Heart left ventricle (tissue), 16 donors: ENCODE data around the gene ASAP2. TPM values are rescaled to one million over a fixed set of nuclear protein-coding genes. Genes with fewer than 3 reads are reported as not detected.

Experiments
- ATAC-seq, 4 donors: fragments of 200-7000 bp; cut with Tn5 transposase; one replicate each; pipeline ENCODE4 v1.9.1; 2020 to 2022; ENCODE audit warnings: moderate library complexity in 4 of 4, mild to moderate bottlenecking in 3 of 4, moderate number of reproducible peaks in 1 of 4
- DNase-seq, 5 donors: peaks; one replicate each; pipeline ENCODE4 v3.0.0-alpha.2; 2020
- H3K27ac ChIP-seq, 12 donors: fragments of 200-600 bp; sonication (generic) in 4 of 12; one replicate each; pipeline versions ENCODE4 v1.5.0 to v1.8.0; 2016 to 2022; ENCODE audit warnings: mild to moderate bottlenecking in 2 of 12
- H3K27me3 ChIP-seq, 9 donors: fragments of 200-600 bp; sonication (generic) in 2 of 9; one replicate each; pipeline versions ENCODE4 v1.5.1 to v1.8.0; 2016 to 2022; ENCODE audit warnings: mild to moderate bottlenecking in 3 of 9
- H3K36me3 ChIP-seq, 9 donors: fragments of 200-600 bp; sonication (generic) in 2 of 9; one replicate each; pipeline versions ENCODE4 v1.5.0 to v1.8.0; 2018 to 2022; ENCODE audit warnings: mild to moderate bottlenecking in 2 of 9
- H3K4me1 ChIP-seq, 12 donors: fragments of 200-600 bp; sonication (generic) in 4 of 12; one replicate each; pipeline versions ENCODE4 v1.5.0 to v1.8.0; 2016 to 2022; ENCODE audit warnings: mild to moderate bottlenecking in 3 of 12
- H3K4me3 ChIP-seq, 12 donors: fragments of 200-600 bp; sonication (generic) in 4 of 12; one replicate each; pipeline versions ENCODE4 v1.5.0 to v1.8.0; 2017 to 2022; ENCODE audit warnings: mild to moderate bottlenecking in 9 of 12, moderate library complexity in 4 of 12
- H3K9me3 ChIP-seq, 12 donors: fragments of 200-600 bp; sonication (generic) in 4 of 12; one replicate each; pipeline versions ENCODE4 v1.5.0 to v1.8.0; 2016 to 2022; ENCODE audit warnings: mild to moderate bottlenecking in 1 of 12
- POLR2A ChIP-seq, 2 donors: fragments of 450-650 bp; IDR thresholded peaks; one replicate each; pipeline ENCODE4 v1.6.1; 2017; ENCODE audit warnings: antibody characterized with exemption in 2 of 2, mild to moderate bottlenecking in 2 of 2, moderate library complexity in 2 of 2
- WGBS, 4 donors: extraction: QIAGEN DNeasy Blood & Tissue Kit in 2 of 4; methylation state at CpG; one replicate each; pipeline versions ENCODE4 v1.1.5 to v1.1.7; 2013 to 2018; 5-methylcytosine and 5-hydroxymethylcytosine counted together
- intact Hi-C, 10 donors: fragments of 100-400 bp; cut with DNase I; formaldehyde crosslinking; loops; one replicate each; pipeline versions ENCODE4 v1.11.1 to v1.14.2; 2022
- polyA plus RNA-seq, 2 donors: library from polyadenylated mRNA; stranded (reverse); fragments of 200-250 nt; gene quantifications; one replicate each; pipeline ENCODE4 v1.2.3, GENCODE V29; 2013
- total RNA-seq, 9 donors: library from RNA; depleted of rRNA in 2 of 9; stranded (reverse); fragments of >200 nt in 2 of 9; fragmentation: NEBNext Ultra II Directional in 3 of 9; extraction: Animal tissue kit (Norgen Biotek cat#: 25700) in 3 of 9; gene quantifications; one replicate each; pipeline versions ENCODE4 v1.1.0 to v1.2.4, GENCODE V29; 2016 to 2023
- TF ChIP-seq, protein P1 (sequence below), 12 donors: fragments of 200-600 bp; sonication (generic) in 4 of 12; IDR thresholded peaks; one replicate each; pipeline versions ENCODE4 v1.5.0 to v1.8.0; 2018 to 2022; ENCODE audit warnings: antibody characterized with exemption in 12 of 12, mild to moderate bottlenecking in 5 of 12
- donor health status: ischemic (EF 13 %, LVEDD 7.1; RV severe dilation, severe dysfunction).
- donor health status: healthy with polysubstance abuse.
- donor health status: DM: no; HTN: yes; CAD: no.
- donor health status: DM: no; HTN: no; CAD: no.
- donor health status: ischemic (EF 25% LVEDD 6.9; RV normal size, moderate dysfunction).
- donor health status: ischemic (EF 25% LVEDD 5.7; RV mildly dilated, moderate dysfunction).
- donor health status: healthy.
- donor health status: DM: yes; HTN: yes; CAD: no.
- donor health status: ischemic (EF 35%, LVEDD 5.7; RV mildly dilated, moderate dysfunction).
- donor health status: nonischemic (EF 11% LVEDD 7.7; RV severe dilation, severe dysfunction).
- donor health status: DM: yes; HTN: yes; CAD: no.
- donor health status: PGD.
- donor health status: ischemic (EF 29% LVEDD 5.4; RV normal size, mild dysfunction).
- donor health status: nonischemic (EF 23%, LVEDD 6.1; RV moderate dilation, normal function).

Gene ASAP2
- total and polyA plus RNA-seq, 11 donors = 6.7 to 17.0 (median 11.9) TPM

DNA sequence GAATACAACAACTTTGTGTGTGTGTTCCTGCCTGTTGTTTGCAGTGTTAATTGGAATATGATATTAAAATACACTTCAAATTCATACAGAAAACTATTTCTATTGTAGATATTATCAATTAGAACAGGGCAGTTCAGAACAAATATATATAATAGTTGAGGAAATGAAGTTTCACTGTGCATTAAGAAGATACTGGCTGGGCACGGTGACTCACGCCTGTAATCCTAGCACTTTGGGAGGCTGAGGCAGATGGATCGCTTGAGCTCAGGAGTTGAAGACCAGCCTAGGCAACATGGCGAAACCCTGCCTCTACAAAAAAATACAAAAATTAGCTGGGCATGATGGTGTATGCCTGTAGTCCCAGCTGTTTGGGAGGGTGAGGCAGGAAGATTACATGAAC is 79.3 kb downstream of the ASAP2 start:
- DNase-seq (no peak), ATAC-seq (no peak)
- H3K9me3 ChIP-seq = no peaks in the 10 kb centered on the region
- TF ChIP-seq, protein P1, sequence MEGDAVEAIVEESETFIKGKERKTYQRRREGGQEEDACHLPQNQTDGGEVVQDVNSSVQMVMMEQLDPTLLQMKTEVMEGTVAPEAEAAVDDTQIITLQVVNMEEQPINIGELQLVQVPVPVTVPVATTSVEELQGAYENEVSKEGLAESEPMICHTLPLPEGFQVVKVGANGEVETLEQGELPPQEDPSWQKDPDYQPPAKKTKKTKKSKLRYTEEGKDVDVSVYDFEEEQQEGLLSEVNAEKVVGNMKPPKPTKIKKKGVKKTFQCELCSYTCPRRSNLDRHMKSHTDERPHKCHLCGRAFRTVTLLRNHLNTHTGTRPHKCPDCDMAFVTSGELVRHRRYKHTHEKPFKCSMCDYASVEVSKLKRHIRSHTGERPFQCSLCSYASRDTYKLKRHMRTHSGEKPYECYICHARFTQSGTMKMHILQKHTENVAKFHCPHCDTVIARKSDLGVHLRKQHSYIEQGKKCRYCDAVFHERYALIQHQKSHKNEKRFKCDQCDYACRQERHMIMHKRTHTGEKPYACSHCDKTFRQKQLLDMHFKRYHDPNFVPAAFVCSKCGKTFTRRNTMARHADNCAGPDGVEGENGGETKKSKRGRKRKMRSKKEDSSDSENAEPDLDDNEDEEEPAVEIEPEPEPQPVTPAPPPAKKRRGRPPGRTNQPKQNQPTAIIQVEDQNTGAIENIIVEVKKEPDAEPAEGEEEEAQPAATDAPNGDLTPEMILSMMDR (IDR thresholded peaks at IDR 0.05) = no peak
- no peak for TF ChIP-seq POLR2A (IDR thresholded peaks at IDR 0.05)
- H3K27me3 ChIP-seq = no peaks in the 10 kb centered on the region
- WGBS, 4 donors = 94 to 97% (median 96%) methylated on average over 4 of the region's 4 CpGs
- intact Hi-C loops = no loop called here
- H3K4me1 ChIP-seq = peaks cover 0 to 32% (median 15%) of the 10 kb centered on the region in 12 donors
- peaks cover 0 to 12% (median 0%) of the 10 kb centered on the region in 9 donors for H3K36me3 ChIP-seq
- no peak overlapping the region for H3K27ac ChIP-seq
- no peak overlapping the region for H3K4me3 ChIP-seq

DNA sequence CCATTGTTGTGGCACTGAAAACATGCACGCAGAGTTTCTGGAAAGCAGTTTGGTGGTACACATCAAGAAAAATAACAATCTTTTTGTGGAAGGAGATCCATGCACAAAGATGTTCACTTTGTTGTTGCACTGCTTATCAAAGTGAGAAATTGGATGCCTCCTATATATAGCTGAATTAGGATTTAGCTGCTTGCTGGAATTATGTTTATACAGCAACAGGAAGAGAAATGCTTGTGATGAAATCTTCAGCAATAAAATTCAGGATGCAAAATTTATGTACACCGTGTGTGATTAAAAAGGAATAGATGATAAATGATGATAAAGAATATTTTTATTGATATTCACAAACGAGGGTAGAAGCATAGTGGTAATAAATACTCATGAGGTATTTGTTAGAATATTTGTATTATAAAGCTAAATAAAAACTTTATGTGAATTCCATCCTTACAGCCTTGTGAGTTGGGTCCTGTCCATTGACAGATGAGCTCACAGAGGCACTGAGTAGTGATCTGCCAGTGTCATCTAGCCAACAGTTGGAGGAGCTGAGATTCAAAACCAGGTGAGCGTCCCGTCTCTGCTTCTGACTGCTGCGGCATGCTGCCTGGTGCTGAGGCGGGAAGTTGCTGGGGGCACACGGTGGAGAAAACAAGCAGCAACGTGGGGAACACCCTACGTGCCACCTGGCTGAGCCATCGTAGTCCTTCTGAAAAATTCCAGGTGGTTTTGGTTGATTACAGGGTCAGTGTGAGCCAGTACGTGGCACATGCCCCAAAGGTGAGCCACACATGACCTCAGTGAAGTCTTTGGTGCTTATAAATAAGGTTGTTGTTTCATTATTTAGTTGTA is 80.2 kb downstream of the ASAP2 start:
- ATAC-seq (no peak), DNase-seq (no peak)
- H3K4me3 ChIP-seq = no peak overlapping the region
- WGBS, 4 donors = 92 to 93% (median 93%) methylated on average over 12 of the region's 12 CpGs
- no peaks in the 10 kb centered on the region for H3K27me3 ChIP-seq
- H3K9me3 ChIP-seq = no peaks in the 10 kb centered on the region
- H3K27ac ChIP-seq = no peak overlapping the region
- peaks cover 0 to 5% (median 0%) of the 10 kb centered on the region in 9 donors for H3K36me3 ChIP-seq
- H3K4me1 ChIP-seq = peaks cover 0 to 26% (median 12%) of the 10 kb centered on the region in 12 donors
- intact Hi-C loops = no loop called here
- TF ChIP-seq, protein P1 (IDR thresholded peaks at IDR 0.05) = no peak
- no peak for TF ChIP-seq POLR2A (IDR thresholded peaks at IDR 0.05)

DNA sequence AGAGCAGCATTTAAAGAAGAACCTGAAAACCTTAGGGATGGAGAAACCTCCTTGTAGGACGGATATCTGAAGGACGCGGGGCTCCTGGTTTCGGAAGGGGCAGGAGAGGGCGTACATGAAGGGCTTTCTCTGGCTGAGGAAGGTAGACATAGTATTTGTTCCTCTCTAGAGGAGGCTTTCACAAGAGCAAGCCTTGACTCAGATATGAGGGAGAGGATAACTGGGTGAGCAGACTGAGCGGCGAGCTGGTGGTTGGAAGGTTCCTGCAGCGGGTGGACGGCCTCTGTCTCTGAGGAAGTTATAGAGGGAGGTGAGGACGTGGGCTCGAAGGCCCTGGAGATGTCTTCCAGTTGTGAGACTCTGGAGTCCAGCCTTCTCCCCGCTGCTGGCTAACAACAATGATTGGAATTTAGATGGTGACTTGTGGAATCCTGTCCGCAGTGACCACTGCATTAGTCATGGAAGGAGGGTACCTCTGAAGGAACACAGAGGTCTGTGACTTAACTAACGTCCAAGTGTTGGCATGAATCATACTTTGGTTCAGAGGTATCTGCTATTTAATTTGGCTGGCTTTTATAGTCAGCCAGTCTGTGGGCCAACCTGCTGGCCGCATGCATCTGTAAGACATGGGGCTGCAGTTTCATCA is 80.9 kb downstream of the ASAP2 start:
- TF ChIP-seq POLR2A (IDR thresholded peaks at IDR 0.05) = no peak
- TF ChIP-seq, protein P1 (IDR thresholded peaks at IDR 0.05) = no peak
- Histone ChIP-seq H3K36me3 (peaks cover 0 to 5% (median 0%) of the 10 kb centered on the region in 9 donors), H3K27me3 (no peaks in the 10 kb centered on the region), H3K4me3 (no peak overlapping the region), H3K9me3 (no peaks in the 10 kb centered on the region), H3K4me1 (peaks cover 0 to 20% (median 8%) of the 10 kb centered on the region in 12 donors), H3K27ac (no peak overlapping the region)
- ATAC-seq (no peak), DNase-seq (no peak)
- intact Hi-C loops = no loop called here
- 88 to 94% (median 92%) methylated on average over 15 of the region's 15 CpGs for WGBS, 4 donors

DNA sequence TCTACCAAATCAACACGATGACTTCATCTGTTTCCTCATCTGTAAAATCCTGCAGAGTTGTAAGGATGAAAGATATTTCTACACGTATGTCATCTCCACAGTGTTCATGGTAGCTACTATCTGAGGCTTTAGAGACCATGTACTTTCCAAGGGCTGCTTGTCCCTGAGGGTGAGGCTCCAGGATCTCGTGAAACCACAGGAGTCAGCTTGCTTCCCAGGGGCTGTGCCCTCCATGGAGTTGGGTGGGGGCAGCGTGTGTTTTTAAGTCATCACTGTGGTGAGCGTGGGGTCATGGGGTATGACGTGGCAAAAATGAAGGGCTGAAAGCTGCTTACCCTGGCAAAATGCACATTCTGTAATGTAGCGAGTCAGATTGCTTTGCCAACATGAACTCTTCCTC is 81.6 kb downstream of the ASAP2 start:
- ATAC-seq (no peak), DNase-seq (no peak)
- peaks cover 0 to 5% (median 0%) of the 10 kb centered on the region in 9 donors for H3K36me3 ChIP-seq
- H3K4me3 ChIP-seq = no peak overlapping the region
- intact Hi-C loops = no loop called here
- 94 to 99% (median 95%) methylated on average over 7 of the region's 7 CpGs for WGBS, 4 donors
- no peaks in the 10 kb centered on the region for H3K27me3 ChIP-seq
- TF ChIP-seq POLR2A (IDR thresholded peaks at IDR 0.05) = no peak
- TF ChIP-seq, protein P1 (IDR thresholded peaks at IDR 0.05) = no peak
- H3K4me1 ChIP-seq = peaks cover 0 to 18% (median 6%) of the 10 kb centered on the region in 12 donors
- H3K9me3 ChIP-seq = no peaks in the 10 kb centered on the region
- no peak overlapping the region for H3K27ac ChIP-seq
